Measurements from ENCODE around the gene IPO13.

GRCh38 chr1:43901196-43901961 lies 45.4 kb upstream of the IPO13 start:
- TF ChIP-seq CTCF (IDR thresholded peaks at IDR 0.05) (no peak), POLR2A (IDR thresholded peaks at IDR 0.05) (no peak), POLR2AphosphoS5 (IDR thresholded peaks at IDR 0.05; ENCODE audit: insufficient read depth in 1 of 2, low read depth in 1 of 2) (no peak)

Data from vagina (tissue), 2 donors.